A549 (cell line): ENCODE measurements around the gene TBC1D16. TPM values are rescaled to one million over a fixed set of nuclear protein-coding genes. Genes with fewer than 3 reads are reported as not detected.

Source experiments
- ATAC-seq, 2 experiments: fragments of 200-7000 bp in 1 of 2; fragments of >200 bp in 1 of 2; cut with Nextera tagmentation in 1 of 2; cut with Tn5 transposase in 1 of 2; 3 replicates each; pipeline versions ENCODE4 v1.8.0 to v1.9.1; 2018 to 2020; ENCODE audit warnings: mild to moderate bottlenecking in 1 of 2, moderate library complexity in 1 of 2
- CTCF ChIA-PET: fragments of 300-600 bp; sonication (Branson Sonifier 250); formaldehyde crosslinking; extraction: SDS; loops from one replicate; lab custom pipeline; 2021; ENCODE audit warnings: antibody characterized with exemption, inconsistent platforms; lab: Yijun Ruan, JAX
- POLR2A ChIA-PET: fragments of 350-600 bp; formaldehyde crosslinking; extraction: SDS; loops from one replicate; lab custom pipeline; 2021; ENCODE audit warnings: antibody characterized with exemption, inconsistent platforms; lab: Yijun Ruan, JAX
- DNase-seq, 2 experiments: peaks; one replicate each; pipeline versions ENCODE4 v3.0.0 to v3.0.0-alpha.2; 2011 to 2016; ENCODE audit warnings: low read depth in 1 of 2, low spot score in 1 of 2
- FAIRE-seq: peaks from 2 replicates; lab custom pipeline; 2011; peaks lifted over from hg19 to GRCh38; lab: Jason Lieb, UNC
- H3K27ac ChIP-seq, 2 experiments: fragments of >200 bp; sonication (Bioruptor Twin); formaldehyde crosslinking; 3 replicates each; pipeline ENCODE4 v1.5.1; 2016 to 2017
- H3K4me1 ChIP-seq: fragments of >200 bp; sonication (Bioruptor Twin); formaldehyde crosslinking; 3 replicates; pipeline ENCODE4 v1.6.1; 2016
- H3K4me2 ChIP-seq: fragments of >200 bp; sonication (Bioruptor Twin); formaldehyde crosslinking; 3 replicates; pipeline ENCODE4 v1.6.1; 2016
- H3K4me3 ChIP-seq: fragments of >200 bp; sonication (Bioruptor Twin); formaldehyde crosslinking; 3 replicates; pipeline ENCODE4 v1.5.1; 2016
- H3K9me3 ChIP-seq: fragments of >200 bp; sonication (Bioruptor Twin); formaldehyde crosslinking; 3 replicates; pipeline ENCODE4 v1.6.1; 2016
- BCL3 ChIP-seq: fragments of >200 bp; sonication (Bioruptor Twin); formaldehyde crosslinking; IDR thresholded peaks from 3 replicates; pipeline ENCODE4 v1.6.1; 2016
- BHLHE40 ChIP-seq: IDR thresholded peaks from 2 replicates; pipeline ENCODE4 v1.6.1; 2012; ENCODE audit warnings: low read depth, low read length, inconsistent platforms
- CBX2 ChIP-seq: fragments of 200-600 bp; sonication (generic); IDR thresholded peaks from 2 replicates; pipeline ENCODE4 v1.6.1; 2016; ENCODE audit warnings: low read depth, mild to moderate bottlenecking, borderline replicate concordance
- CHD2 ChIP-seq: fragments of 150-350 bp; IDR thresholded peaks from 2 replicates; pipeline ENCODE4 v1.6.1; 2014; ENCODE audit warnings: low read length; ENCODE audit not compliant: partially characterized antibody
- EHMT2 ChIP-seq: fragments of 200-600 bp; sonication (generic); IDR thresholded peaks from 2 replicates; pipeline ENCODE4 v1.6.1; 2016; ENCODE audit warnings: antibody characterized with exemption, low read depth, mild to moderate bottlenecking, moderate library complexity
- EP300 ChIP-seq, 2 experiments: fragments of >200 bp; sonication (Bioruptor Twin); formaldehyde crosslinking; IDR thresholded peaks; 2 replicates in 1 of 2; 3 replicates in 1 of 2; pipeline ENCODE4 v1.6.1; 2016 to 2017
- GATA3 ChIP-seq: IDR thresholded peaks from 2 replicates; pipeline ENCODE4 v1.6.1; 2012; ENCODE audit warnings: borderline replicate concordance
- HDAC2 ChIP-seq: fragments of 200-600 bp; sonication (generic); IDR thresholded peaks from 2 replicates; pipeline ENCODE4 v1.6.1; 2016
- HES2 ChIP-seq: fragments of >200 bp; sonication (Bioruptor Twin); formaldehyde crosslinking; IDR thresholded peaks from 2 replicates; pipeline ENCODE4 v1.6.1; 2016
- HOXA7 ChIP-seq: fragments of 250-450 bp; sonication (Bioruptor Pico); IDR thresholded peaks from 2 replicates; pipeline ENCODE4 v1.5.0; 2020; ENCODE audit warnings: mild to moderate bottlenecking, moderate library complexity
- HOXB5 ChIP-seq: fragments of 250-450 bp; sonication (Bioruptor Pico); IDR thresholded peaks from 2 replicates; pipeline ENCODE4 v1.5.0; 2020; ENCODE audit warnings: mild to moderate bottlenecking, moderate library complexity
- JUN ChIP-seq, 2 experiments: fragments of >200 bp; sonication (Bioruptor Twin); formaldehyde crosslinking; IDR thresholded peaks; 2 replicates in 1 of 2; 3 replicates in 1 of 2; pipeline ENCODE4 v1.6.1; 2016 to 2017
- MAX ChIP-seq: IDR thresholded peaks from 2 replicates; pipeline ENCODE4 v1.6.1; 2012
- MAZ ChIP-seq: fragments of 150-350 bp; IDR thresholded peaks from 2 replicates; pipeline ENCODE4 v1.6.1; 2014; ENCODE audit warnings: antibody characterized with exemption, low read depth, low read length, borderline replicate concordance
- NFE2L2 ChIP-seq: fragments of 150-350 bp; conservative IDR thresholded peaks from 2 replicates; pipeline ENCODE4 v1.6.1; 2014; ENCODE audit warnings: low read length
- NR3C1 ChIP-seq: fragments of >200 bp; sonication (Bioruptor Twin); formaldehyde crosslinking; IDR thresholded peaks from 3 replicates; pipeline ENCODE4 v1.6.1; 2017
- PBX3 ChIP-seq: IDR thresholded peaks from 2 replicates; pipeline ENCODE4 v1.6.1; 2012
- POLR2AphosphoS2 ChIP-seq: conservative IDR thresholded peaks from 2 replicates; pipeline ENCODE4 v1.6.1; 2012; ENCODE audit warnings: low read length, improper control_type of control experiment, inconsistent platforms
- RCOR1 ChIP-seq: fragments of 150-350 bp; IDR thresholded peaks from 2 replicates; pipeline ENCODE4 v1.6.1; 2014; ENCODE audit warnings: antibody characterized with exemption, low read length, low read depth
- REST ChIP-seq: fragments of 200-600 bp; sonication (generic); IDR thresholded peaks from 2 replicates; pipeline ENCODE4 v1.6.1; 2016; ENCODE audit warnings: antibody characterized with exemption, mild to moderate bottlenecking, moderate library complexity
- RFX5 ChIP-seq: fragments of 450-650 bp; IDR thresholded peaks from 2 replicates; pipeline ENCODE4 v1.7.1; 2014; ENCODE audit warnings: antibody characterized with exemption, mild to moderate bottlenecking, moderate library complexity
- SREBF2 ChIP-seq: fragments of 450-650 bp; IDR thresholded peaks from 2 replicates; pipeline ENCODE4 v1.6.1; 2014; ENCODE audit warnings: mild to moderate bottlenecking, moderate library complexity
- ZC3H11A ChIP-seq: fragments of 450-650 bp; IDR thresholded peaks from 2 replicates; pipeline ENCODE4 v1.6.1; 2014; ENCODE audit warnings: antibody characterized with exemption, mild to moderate bottlenecking
- WGBS: methylation state at CpG from one replicate; pipeline ENCODE4 v1.1.6; 2017; ENCODE audit errors: missing lambda C conversion rate; 5-methylcytosine and 5-hydroxymethylcytosine counted together
- polyA plus RNA-seq, 4 experiments: library from polyadenylated mRNA; depleted of rRNA in 3 of 4; stranded (reverse); fragments of >200 nt; fragmentation: RNase III in 1 of 4; extraction: RNeasy Plus Mini Kit Qiagen cat#74134 plus additional on column Dnase treatment in 1 of 4; gene quantifications; 2 replicates in 3 of 4; 3 replicates in 1 of 4; pipeline ENCODE4 v1.2.3, GENCODE V29; 2011 to 2017

Gene TBC1D16
- polyA plus RNA-seq, 2 of the 4 experiments (the other 2 are of a cell fraction) = 8.9 to 12.5 TPM

- Histone ChIP-seq H3K4me3 (no peak overlapping the region), H3K4me2 (no peak overlapping the region), H3K4me1 (peaks cover 53% of the 10 kb centered on the region), H3K27ac (peak overlapping the region in 1 of 2 experiments; percentile 51; a peak in 3 of 6 replicates), H3K9me3 (no peaks in the 10 kb centered on the region)
- DNase-seq (no peak), ATAC-seq (no peak), FAIRE-seq (no peak)
- ChIA-PET CTCF (interaction anchor here (1.1 to 3.6 kb wide), 8 partner anchors 10 to 191 kb away, joined by 3 to 10 read pairs (median 5); partner anchors contain the start of gene CBX4), POLR2A (no interaction called here)
- TF ChIP-seq NFE2L2 (no peak), POLR2AphosphoS2 (no peak), HOXB5 (CRISPR knock-in tag) (no peak), HDAC2 (no peak), HES2 (no peak), EHMT2 (no peak), CBX2 (no peak), PBX3 (no peak), BCL3 (no peak)
- WGBS = 62% methylated on average over 15 of the region's 16 CpGs
Measured at GRCh38 chr17:79936641-79937381, 98.9 kb downstream of the TBC1D16 start.

GRCh38 chr17:79936050-79936449 lies 99.6 kb downstream of the TBC1D16 start:
- FAIRE-seq (no peak), ATAC-seq (no peak), DNase-seq (no peak)
- H3K4me2 ChIP-seq = no peak overlapping the region
- 84% methylated on average over 16 of the region's 16 CpGs for WGBS
- POLR2A ChIA-PET = no interaction called here
- H3K4me3 ChIP-seq = no peak overlapping the region
- CTCF ChIA-PET = interaction anchor here (1.0 to 3.6 kb wide), 8 partner anchors 10 to 190 kb away, joined by 3 to 10 read pairs (median 5); partner anchors contain the start of gene CBX4
- H3K9me3 ChIP-seq = no peaks in the 10 kb centered on the region
- TF ChIP-seq SREBF2 (no peak), EHMT2 (no peak), HOXA7 (CRISPR knock-in tag) (no peak), NR3C1 (no peak), EP300 (IDR thresholded peaks at IDR 0.05) (no peak), HDAC2 (no peak), REST (no peak), BHLHE40 (no peak), CHD2 (no peak), NFE2L2 (no peak), RFX5 (no peak), JUN (IDR thresholded peaks at IDR 0.05) (no peak), ZC3H11A (no peak), GATA3 (no peak), RCOR1 (no peak), CBX2 (no peak), MAZ (no peak), MAX (no peak)
- peaks cover 61% of the 10 kb centered on the region for H3K4me1 ChIP-seq
- peak overlapping the region in 1 of 2 experiments; percentile 51; a peak in 2 of 6 replicates for H3K27ac ChIP-seq
